Neural cell (in vitro differentiated cells): ENCODE data around the gene PYGO2. TPM values are rescaled to one million over a fixed set of nuclear protein-coding genes. Genes with fewer than 3 reads are reported as not detected.

Experiments
- H2AFZ ChIP-seq: fragments of 200-600, 300-800 bp; sonication (generic), shearing (Covaris generic); 2 replicates; pipeline ENCODE4 v1.6.0; 2014; ENCODE audit warnings: low read depth, mild to moderate bottlenecking, antibody characterized with exemption, low read length, moderate library complexity
- H3F3A ChIP-seq: fragments of 200-600 bp; shearing (Covaris generic); 2 replicates; pipeline ENCODE4 v1.6.1; 2016; ENCODE audit warnings: mild to moderate bottlenecking, moderate library complexity, mixed read lengths, antibody characterized with exemption, low read length; ENCODE audit not compliant: insufficient read depth, poor library complexity, severe bottlenecking
- H3K27ac ChIP-seq: fragments of 200-600, 300-800 bp; sonication (generic), shearing (Covaris generic); 2 replicates; pipeline ENCODE4 v1.5.1; 2014; ENCODE audit warnings: mild to moderate bottlenecking, low read length, moderate library complexity
- H3K27me3 ChIP-seq: fragments of 300-800, 200-600 bp; sonication (generic), shearing (Covaris generic); 2 replicates; pipeline ENCODE4 v1.6.0; 2014; ENCODE audit warnings: mild to moderate bottlenecking, low read depth, low read length, moderate library complexity; ENCODE audit not compliant: insufficient read depth
- H3K36me3 ChIP-seq: fragments of 300-800, 200-600 bp; sonication (generic), shearing (Covaris generic); 2 replicates; pipeline ENCODE4 v1.5.1; 2014; ENCODE audit warnings: mild to moderate bottlenecking, antibody characterized with exemption, low read length, moderate library complexity; ENCODE audit not compliant: insufficient read depth
- H3K4me2 ChIP-seq: fragments of 300-800, 200-600 bp; sonication (generic), shearing (Covaris generic); 2 replicates; pipeline ENCODE4 v1.6.0; 2014; ENCODE audit warnings: mild to moderate bottlenecking, low read length
- H3K4me3 ChIP-seq: fragments of 300-800, 200-600 bp; sonication (generic), shearing (Covaris generic); 2 replicates; pipeline ENCODE4 v1.5.1; 2014; ENCODE audit warnings: mild to moderate bottlenecking, low read length, moderate library complexity
- H3K79me2 ChIP-seq: fragments of 200-600 bp; shearing (Covaris generic); replicated peaks from 2 replicates; pipeline ENCODE4 v1.6.0; 2014; ENCODE audit warnings: mild to moderate bottlenecking, low read length, moderate library complexity; ENCODE audit not compliant: insufficient read depth
- H3K9ac ChIP-seq: fragments of 300-800, 200-600 bp; sonication (generic), shearing (Covaris generic); 2 replicates; pipeline ENCODE4 v1.6.1; 2016; ENCODE audit warnings: mild to moderate bottlenecking, low read length, mixed read lengths
- H3K9me2 ChIP-seq: fragments of 200-600 bp; shearing (Covaris generic); 2 replicates; pipeline ENCODE4 v1.6.1; 2016; ENCODE audit warnings: mild to moderate bottlenecking, low read length, mixed read lengths; ENCODE audit not compliant: insufficient read depth
- H3K9me3 ChIP-seq: fragments of 200-600, 300-800 bp; sonication (generic), shearing (Covaris generic); 2 replicates; pipeline ENCODE4 v1.6.1; 2016; ENCODE audit warnings: mild to moderate bottlenecking, mixed run types, low read length, moderate library complexity, mixed read lengths
- H4K20me1 ChIP-seq: fragments of 200-600 bp; shearing (Covaris generic); 2 replicates; pipeline ENCODE4 v1.6.1; 2016; ENCODE audit warnings: mild to moderate bottlenecking, mixed run types; ENCODE audit not compliant: insufficient read depth
- EP300 ChIP-seq: fragments of 450-650 bp; conservative IDR thresholded peaks from 2 replicates; pipeline ENCODE4 v1.6.1; 2014; ENCODE audit warnings: antibody characterized with exemption, mild to moderate bottlenecking, moderate library complexity; ENCODE audit not compliant: poor library complexity, severe bottlenecking
- EZH2 ChIP-seq: fragments of 200-600, 300-800 bp; shearing (Covaris generic), sonication (generic); IDR thresholded peaks from 2 replicates; pipeline ENCODE4 v1.6.1; 2014; ENCODE audit warnings: antibody characterized with exemption, low read length, borderline replicate concordance, mild to moderate bottlenecking; ENCODE audit not compliant: insufficient read depth, poor library complexity, severe bottlenecking
- MXI1 ChIP-seq: fragments of 450-650 bp; conservative IDR thresholded peaks from 2 replicates; pipeline ENCODE4 v1.6.1; 2014; ENCODE audit warnings: antibody characterized with exemption, mild to moderate bottlenecking; ENCODE audit not compliant: poor library complexity, severe bottlenecking
- POLR2AphosphoS5 ChIP-seq: IDR thresholded peaks from 2 replicates; pipeline ENCODE4 v1.6.1; 2012
- SMC3 ChIP-seq: fragments of 450-650 bp; conservative IDR thresholded peaks from 2 replicates; pipeline ENCODE4 v1.6.1; 2014; ENCODE audit warnings: antibody characterized with exemption, mild to moderate bottlenecking, moderate library complexity; ENCODE audit not compliant: poor library complexity
- TAF1 ChIP-seq: IDR thresholded peaks from 2 replicates; pipeline ENCODE4 v1.6.1; 2012; ENCODE audit warnings: low read depth
- polyA plus RNA-seq: library from polyadenylated mRNA; depleted of rRNA; stranded (reverse); fragments of >200 nt; gene quantifications from 2 replicates; pipeline ENCODE4 v1.2.3, GENCODE V29; 2014
- TF ChIP-seq, protein P1 (sequence below): IDR thresholded peaks from 2 replicates; pipeline ENCODE4 v1.6.1; 2012; ENCODE audit warnings: borderline replicate concordance
- TF ChIP-seq, protein P2 (sequence below): fragments of 450-650 bp; IDR thresholded peaks from 2 replicates; pipeline ENCODE4 v1.5.1; 2014; ENCODE audit warnings: antibody characterized with exemption, mild to moderate bottlenecking, moderate library complexity; ENCODE audit not compliant: poor library complexity, severe bottlenecking

Gene PYGO2
- polyA plus RNA-seq, 1 donor from 2014 or later: 13.4 TPM

DNA sequence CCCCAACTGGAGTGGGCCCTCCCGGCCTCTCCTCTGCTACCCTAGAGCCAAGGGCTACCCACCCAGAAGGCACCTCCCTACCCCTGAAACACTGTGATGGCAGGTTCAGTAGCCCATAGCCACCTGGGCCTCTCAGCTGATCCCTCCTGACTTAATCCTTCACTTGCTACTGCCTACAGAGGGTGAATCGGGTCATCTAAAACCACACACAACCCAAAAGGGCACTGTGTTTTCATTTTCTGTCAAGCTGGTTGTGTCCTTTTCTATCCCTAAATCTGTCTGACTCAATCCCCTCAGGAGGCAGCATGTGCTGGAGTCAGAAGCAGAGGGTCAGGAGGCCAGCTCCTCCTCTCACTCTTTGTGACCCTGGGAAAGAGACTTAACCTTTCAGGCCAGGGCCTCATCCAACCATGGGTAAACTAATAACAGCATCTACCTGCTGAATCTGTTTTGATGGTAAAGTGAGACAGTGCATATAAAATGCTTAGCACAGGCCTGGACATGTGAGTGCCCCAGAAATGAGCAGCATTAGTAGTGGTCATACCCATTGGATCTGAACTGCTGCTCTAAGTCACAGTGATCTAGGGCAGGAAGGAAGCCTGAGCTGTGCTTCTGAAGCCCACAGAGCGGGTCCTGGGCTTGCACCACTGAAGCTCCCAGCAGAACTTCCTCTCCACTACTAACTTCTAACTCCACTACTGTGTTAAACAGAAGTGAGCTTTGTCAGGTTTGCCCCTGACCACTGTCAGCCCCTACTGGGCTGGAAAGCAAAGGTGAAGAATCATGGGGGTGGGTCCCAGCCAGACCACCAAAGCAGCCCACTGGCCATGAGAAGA, 36.0 kb downstream of the PYGO2 start:
- Histone ChIP-seq H3K4me3 (no peak overlapping the region), H4K20me1 (no peaks in the 10 kb centered on the region), H3K27ac (no peak overlapping the region), H3K9me2 (no peaks in the 10 kb centered on the region), H3K4me2 (no peak overlapping the region), H3K9me3 (no peaks in the 10 kb centered on the region), H3K36me3 (no peaks in the 10 kb centered on the region), H3K9ac (no peak overlapping the region), H3K79me2 (no peaks in the 10 kb centered on the region), H2AFZ (no peak overlapping the region), H3K27me3 (no peaks in the 10 kb centered on the region), H3F3A (no peaks in the 10 kb centered on the region)
- TF ChIP-seq, protein P1, sequence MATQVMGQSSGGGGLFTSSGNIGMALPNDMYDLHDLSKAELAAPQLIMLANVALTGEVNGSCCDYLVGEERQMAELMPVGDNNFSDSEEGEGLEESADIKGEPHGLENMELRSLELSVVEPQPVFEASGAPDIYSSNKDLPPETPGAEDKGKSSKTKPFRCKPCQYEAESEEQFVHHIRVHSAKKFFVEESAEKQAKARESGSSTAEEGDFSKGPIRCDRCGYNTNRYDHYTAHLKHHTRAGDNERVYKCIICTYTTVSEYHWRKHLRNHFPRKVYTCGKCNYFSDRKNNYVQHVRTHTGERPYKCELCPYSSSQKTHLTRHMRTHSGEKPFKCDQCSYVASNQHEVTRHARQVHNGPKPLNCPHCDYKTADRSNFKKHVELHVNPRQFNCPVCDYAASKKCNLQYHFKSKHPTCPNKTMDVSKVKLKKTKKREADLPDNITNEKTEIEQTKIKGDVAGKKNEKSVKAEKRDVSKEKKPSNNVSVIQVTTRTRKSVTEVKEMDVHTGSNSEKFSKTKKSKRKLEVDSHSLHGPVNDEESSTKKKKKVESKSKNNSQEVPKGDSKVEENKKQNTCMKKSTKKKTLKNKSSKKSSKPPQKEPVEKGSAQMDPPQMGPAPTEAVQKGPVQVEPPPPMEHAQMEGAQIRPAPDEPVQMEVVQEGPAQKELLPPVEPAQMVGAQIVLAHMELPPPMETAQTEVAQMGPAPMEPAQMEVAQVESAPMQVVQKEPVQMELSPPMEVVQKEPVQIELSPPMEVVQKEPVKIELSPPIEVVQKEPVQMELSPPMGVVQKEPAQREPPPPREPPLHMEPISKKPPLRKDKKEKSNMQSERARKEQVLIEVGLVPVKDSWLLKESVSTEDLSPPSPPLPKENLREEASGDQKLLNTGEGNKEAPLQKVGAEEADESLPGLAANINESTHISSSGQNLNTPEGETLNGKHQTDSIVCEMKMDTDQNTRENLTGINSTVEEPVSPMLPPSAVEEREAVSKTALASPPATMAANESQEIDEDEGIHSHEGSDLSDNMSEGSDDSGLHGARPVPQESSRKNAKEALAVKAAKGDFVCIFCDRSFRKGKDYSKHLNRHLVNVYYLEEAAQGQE: no peak
- TF ChIP-seq EP300: no peak
- TF ChIP-seq SMC3: no peak

- Histone ChIP-seq H3K9me2 (no peaks in the 10 kb centered on the region), H3K79me2 (no peaks in the 10 kb centered on the region), H3K27me3 (no peaks in the 10 kb centered on the region), H4K20me1 (no peaks in the 10 kb centered on the region), H3F3A (no peaks in the 10 kb centered on the region), H3K4me3 (no peak overlapping the region), H3K9ac (no peak overlapping the region), H3K27ac (no peak overlapping the region), H3K9me3 (no peaks in the 10 kb centered on the region), H2AFZ (no peak overlapping the region), H3K4me2 (no peak overlapping the region), H3K36me3 (no peaks in the 10 kb centered on the region)
- TF ChIP-seq EP300 (no peak), SMC3 (no peak), TAF1 (no peak), EZH2 (no peak), POLR2AphosphoS5 (no peak), MXI1 (no peak)
- TF ChIP-seq, protein P2, sequence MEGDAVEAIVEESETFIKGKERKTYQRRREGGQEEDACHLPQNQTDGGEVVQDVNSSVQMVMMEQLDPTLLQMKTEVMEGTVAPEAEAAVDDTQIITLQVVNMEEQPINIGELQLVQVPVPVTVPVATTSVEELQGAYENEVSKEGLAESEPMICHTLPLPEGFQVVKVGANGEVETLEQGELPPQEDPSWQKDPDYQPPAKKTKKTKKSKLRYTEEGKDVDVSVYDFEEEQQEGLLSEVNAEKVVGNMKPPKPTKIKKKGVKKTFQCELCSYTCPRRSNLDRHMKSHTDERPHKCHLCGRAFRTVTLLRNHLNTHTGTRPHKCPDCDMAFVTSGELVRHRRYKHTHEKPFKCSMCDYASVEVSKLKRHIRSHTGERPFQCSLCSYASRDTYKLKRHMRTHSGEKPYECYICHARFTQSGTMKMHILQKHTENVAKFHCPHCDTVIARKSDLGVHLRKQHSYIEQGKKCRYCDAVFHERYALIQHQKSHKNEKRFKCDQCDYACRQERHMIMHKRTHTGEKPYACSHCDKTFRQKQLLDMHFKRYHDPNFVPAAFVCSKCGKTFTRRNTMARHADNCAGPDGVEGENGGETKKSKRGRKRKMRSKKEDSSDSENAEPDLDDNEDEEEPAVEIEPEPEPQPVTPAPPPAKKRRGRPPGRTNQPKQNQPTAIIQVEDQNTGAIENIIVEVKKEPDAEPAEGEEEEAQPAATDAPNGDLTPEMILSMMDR: no peak
- TF ChIP-seq, protein P1: no peak
These were observed 37.9 kb downstream of the PYGO2 start for GRCh38 chr1:154923695-154924094.
